GM21528 (cell line): ENCODE data around the gene AKT1S1.
"Not testable (repeated sequence)": the region's sequence is repeated elsewhere in the genome, so short reads cannot be mapped to it uniquely, and the experiment has no call there.

Source experiments
- ATAC-seq: cut with Tn5 transposase; IDR thresholded peaks from one replicate; pipeline ENCODE4 v1.9.1; 2021; ENCODE audit warnings: mild to moderate bottlenecking, moderate library complexity; ENCODE audit not compliant: unreplicated experiment, low FRiP score

Gene AKT1S1

GRCh38 chr19:49840736-49841249, 36.4 kb downstream of the AKT1S1 start:
- ATAC-seq = no peak

DNA sequence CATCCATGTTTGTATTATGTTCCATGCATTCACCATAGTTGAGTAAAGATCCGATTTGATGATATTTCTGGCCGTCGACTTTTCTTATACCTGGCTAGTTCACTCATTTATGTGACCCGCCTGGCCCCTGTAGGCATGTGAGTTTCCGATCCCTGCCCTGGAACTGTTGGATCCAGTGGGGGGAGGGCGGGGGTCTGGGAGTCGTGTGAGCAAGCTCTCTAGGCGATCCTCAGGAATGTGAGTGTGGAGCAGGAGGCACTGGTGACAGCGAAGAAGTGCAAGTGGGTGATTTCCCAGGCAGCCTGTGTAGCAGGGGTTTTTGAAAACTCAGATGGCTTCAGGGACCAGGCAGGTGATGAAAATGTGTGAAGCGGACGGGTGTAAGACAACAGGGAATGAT, 36.8 kb downstream of the AKT1S1 start:
- ATAC-seq = no peak

- no peak for ATAC-seq
Observed at GRCh38 chr19:49839713-49840112, 37.4 kb downstream of the AKT1S1 start.

GRCh38 chr19:49838885-49839588, 38.1 kb downstream of the AKT1S1 start:
- no peak for ATAC-seq

DNA sequence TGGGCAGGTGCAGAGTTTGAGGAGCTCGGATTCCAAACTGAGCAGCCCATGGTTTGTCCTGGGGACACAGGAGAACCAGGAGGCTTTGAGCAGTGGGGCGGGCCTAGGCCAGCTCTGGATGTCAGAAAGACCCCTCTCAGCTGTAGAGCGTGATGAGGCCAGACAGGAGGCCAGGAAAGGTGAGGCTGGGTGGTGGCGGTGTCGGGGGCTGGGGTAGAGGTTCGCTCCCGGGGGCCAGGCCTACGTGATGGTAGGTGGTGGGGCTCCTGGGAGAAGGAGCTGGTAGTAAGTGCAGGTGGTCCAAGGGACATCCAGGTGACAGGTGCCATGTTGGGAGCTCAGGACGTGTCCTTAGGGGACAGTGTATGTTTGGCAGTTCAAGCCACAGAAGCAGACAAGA, 39.7 kb downstream of the AKT1S1 start:
- ATAC-seq = no peak

DNA sequence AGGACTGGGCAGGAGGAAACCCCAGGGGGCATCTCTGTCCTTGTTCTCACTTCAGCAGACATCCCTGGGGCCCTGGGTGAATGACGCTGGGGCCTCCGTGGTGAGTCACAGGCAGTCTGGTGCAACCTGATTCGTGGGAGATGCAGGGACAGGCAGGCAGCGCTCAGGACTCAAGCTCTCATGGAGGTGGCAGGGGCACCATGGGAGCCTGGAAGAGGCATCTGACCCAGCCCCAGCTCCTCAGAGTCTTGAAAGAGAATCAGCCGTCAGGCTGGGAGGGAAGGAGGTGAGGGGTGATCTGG, 40.2 kb downstream of the AKT1S1 start:
- no peak for ATAC-seq

GRCh38 chr19:49836176-49837008, 40.8 kb downstream of the AKT1S1 start:
- ATAC-seq = no peak

- ATAC-seq = no peak
Observed at GRCh38 chr19:49835562-49835961, 41.6 kb downstream of the AKT1S1 start.

DNA sequence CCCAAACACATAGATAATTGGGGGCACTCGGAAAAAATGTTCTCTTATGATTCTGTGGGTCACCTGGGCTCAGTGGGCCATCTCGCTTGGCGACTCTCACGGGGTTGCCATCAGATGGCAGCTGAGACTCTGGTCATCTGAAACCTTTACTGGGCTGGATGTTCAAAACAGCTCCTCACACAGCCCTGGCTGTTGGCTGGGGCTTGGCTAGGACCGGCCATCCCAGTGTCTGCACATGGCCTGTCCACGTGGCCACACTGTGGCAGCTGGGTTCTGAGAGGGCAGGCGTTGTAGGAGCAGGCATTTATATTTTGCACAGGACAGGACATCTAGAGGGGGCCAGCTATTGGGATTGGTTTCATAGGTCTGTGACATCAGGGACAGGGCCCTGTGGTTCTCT, 43.6 kb downstream of the AKT1S1 start:
- ATAC-seq = no peak

DNA sequence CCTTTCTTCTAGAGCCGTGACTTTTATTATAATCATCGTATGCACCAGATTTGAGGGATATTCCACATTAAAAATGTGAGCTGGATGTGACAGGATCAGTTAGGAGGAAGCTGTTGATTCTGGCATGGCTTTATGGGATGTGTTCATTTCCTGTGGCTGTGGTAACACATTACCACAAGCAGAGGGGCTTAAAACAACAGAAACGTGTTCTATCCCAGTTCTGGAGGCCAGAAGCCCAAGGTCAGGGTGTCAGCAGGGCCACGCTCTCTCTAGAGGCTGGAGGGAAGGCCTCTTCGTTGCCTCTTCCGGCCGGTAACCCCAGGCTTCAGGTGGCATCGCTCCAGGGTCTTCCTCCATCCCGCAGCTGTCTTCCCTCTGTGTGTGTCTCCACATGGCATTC, 44.6 kb downstream of the AKT1S1 start:
- ATAC-seq = no peak

- ATAC-seq = no peak
Observed at GRCh38 chr19:49831592-49831991, 45.6 kb downstream of the AKT1S1 start.

- no peak for ATAC-seq
Observed at GRCh38 chr19:49830766-49831165, 46.4 kb downstream of the AKT1S1 start.

GRCh38 chr19:49829721-49830120, 47.4 kb downstream of the AKT1S1 start:
- no peak for ATAC-seq

GRCh38 chr19:49829200-49829599, 48.0 kb downstream of the AKT1S1 start:
- no peak for ATAC-seq

DNA sequence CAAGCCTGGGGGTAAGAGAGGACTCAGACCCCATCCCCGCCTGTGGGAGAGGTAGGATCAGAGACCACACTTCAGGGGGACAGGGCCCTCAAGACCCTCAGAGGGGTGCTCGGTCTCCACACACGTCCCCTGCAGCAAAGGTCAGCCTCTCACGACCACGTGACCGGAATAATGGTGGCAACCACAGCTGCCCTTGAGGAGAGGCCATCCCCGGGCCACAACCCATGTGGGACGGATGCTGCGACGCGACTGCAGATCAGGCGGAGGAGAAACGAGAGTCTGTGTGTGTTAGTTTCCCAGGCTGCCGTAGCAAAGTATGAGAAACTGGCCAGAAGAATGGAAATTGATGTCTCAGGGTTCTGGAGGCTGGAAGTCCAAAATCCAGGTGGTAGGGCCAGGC, 50.1 kb downstream of the AKT1S1 start:
- no peak for ATAC-seq

- ATAC-seq = no peak
Observed at GRCh38 chr19:49824662-49825061, 52.5 kb downstream of the AKT1S1 start.

DNA sequence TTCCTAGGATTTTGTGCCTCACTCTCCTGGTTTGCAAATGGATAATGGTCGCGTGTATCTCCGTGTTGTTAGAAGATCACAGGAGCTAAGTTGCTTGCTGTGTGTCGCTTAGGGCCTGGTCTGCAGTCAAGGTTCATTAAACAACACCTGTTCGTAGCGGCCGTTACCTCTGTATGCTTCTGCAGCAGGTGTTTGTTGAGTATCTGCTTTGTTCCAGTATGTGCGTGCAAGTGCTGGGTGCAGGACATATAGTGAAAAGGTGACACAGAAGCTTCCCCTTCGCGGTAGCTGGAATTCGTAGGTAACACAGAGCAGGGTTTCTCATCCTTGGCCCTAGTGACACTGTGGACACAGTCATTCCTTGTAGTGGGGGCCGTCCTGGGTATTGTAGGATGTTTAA, 53.7 kb downstream of the AKT1S1 start:
- no peak for ATAC-seq

DNA sequence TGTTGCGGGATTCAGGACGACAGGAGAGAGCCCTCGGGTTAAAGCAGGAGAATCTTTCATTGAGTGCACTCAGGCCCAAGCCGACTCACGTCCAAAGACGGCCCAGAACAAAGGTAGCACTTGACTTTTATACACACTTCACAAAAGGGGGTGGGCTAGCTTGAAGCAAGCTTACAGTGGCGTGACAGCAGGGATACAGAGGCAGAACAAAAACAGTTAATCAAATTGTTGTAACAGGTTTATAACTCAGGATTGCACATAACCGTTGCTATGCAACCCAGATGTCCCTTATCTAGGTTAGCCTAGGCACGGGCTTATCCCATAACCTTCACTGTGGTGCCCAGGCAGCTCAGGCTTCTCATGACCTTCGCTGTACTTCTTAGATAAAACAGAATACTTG, 57.0 kb downstream of the AKT1S1 start:
- no peak for ATAC-seq

DNA sequence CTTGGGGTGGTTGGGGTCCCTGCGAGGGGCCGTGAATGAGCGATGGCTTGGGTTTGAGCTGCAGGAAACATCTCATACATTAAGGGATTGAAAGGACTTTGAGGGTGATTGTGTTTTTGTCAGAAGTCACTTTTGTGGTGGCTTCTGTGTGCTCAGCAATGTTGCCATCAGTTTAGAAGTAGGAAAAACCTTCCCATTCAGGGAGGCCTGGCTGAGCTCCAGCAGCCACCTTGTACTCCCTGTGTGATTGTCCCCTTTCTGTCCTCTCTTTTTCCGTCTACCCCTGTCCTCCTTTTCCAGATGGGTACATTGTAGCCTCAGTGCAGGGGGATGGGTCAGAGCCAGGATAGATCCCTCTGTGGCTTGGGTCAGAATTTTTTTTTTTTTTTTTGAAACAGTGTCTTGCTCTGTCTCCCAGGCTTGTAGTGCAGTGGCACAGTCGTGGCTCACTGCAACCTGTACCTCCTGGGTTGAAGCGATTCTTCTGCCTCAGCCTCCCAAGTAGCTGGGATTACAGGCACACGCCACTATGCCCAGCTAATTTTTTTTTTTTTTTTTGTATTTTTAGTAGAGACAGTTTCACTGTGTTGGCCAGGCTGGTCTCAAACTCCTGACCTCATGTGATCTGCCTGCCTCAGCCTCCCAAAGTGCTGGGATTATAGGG, 57.6 kb downstream of the AKT1S1 start:
- ATAC-seq = not testable (repeated sequence)
